GM21723 (cell line): Measurements from ENCODE around the gene PSTPIP1.

Source experiments
- ATAC-seq: cut with Tn5 transposase; IDR thresholded peaks from one replicate; pipeline ENCODE4 v1.9.1; 2021; ENCODE audit warnings: mild to moderate bottlenecking, moderate library complexity; ENCODE audit not compliant: unreplicated experiment

Gene PSTPIP1

DNA sequence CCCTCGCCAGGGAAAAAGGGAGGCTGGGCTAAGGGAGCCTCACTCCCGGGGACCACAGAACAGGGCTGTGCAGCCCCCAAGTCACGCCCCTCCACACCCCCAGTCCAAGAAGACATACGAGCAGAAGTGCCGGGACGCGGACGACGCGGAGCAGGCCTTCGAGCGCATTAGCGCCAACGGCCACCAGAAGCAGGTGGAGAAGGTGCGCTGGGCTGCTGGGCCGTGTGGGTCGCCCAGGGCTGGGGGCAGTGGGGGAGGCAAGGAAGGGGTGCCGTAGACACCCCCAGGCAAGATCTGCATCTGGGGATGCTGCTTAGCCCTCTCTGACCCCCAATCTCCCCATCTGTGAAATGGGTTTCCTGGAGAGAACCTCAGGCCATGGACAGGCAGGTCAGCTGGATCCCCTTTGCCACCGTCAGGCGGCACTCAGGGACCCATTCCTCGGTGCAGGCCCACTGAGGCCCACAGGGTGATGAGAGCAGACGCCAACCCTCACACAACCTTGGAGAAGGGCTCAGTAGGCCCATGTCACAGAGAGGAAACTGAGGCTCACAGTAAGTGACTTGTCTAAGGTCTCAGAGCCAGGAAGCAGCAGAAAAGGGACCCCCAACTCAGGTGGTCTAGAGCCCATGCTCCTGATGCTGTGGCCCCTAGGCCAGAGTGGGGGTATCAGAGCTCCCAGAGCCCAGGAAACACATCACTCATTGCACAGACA, 33.7 kb downstream of the PSTPIP1 start:
- ATAC-seq: no peak

DNA sequence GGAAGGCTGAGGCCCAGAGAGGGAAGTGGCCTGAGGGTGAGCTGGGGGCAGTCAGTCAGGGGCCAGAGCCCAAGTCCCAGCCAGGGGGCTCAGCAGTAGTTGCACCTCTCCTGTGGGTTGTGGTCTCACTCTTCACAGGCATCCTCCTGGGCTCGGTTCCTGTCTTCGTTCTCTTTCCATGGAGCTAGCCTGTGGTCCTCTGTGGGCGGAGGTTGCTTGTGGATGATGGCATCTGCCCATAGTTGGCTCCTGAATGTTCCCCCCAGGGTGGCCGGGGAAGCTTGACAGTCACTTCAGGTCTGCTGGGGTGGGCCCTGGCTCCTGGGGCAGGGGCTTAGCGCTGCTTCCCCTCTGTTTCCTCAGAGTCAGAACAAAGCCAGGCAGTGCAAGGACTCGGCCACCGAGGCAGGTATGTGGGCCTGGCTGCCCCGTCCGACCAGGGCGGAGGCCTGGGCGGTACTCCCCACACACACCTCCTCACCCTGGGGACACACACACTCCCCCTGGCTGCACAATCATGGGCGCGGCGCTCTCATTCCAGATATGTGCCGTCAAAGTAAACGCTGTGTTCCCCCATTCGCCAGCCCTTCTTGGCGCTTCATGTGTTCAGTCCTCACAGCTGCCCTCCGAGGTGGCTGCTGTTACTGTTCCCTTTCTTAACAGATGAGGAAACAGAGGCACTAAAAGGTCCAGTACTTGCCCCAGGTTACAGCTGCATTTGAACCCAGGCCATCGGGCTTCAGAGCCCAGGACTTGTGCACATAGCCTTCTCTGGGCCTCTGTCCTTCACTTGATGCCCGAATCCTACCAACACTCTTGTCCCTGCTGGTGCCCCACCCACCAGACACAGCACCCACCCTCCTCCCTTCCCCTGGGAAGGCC, 34.5 kb downstream of the PSTPIP1 start:
- no peak for ATAC-seq

DNA sequence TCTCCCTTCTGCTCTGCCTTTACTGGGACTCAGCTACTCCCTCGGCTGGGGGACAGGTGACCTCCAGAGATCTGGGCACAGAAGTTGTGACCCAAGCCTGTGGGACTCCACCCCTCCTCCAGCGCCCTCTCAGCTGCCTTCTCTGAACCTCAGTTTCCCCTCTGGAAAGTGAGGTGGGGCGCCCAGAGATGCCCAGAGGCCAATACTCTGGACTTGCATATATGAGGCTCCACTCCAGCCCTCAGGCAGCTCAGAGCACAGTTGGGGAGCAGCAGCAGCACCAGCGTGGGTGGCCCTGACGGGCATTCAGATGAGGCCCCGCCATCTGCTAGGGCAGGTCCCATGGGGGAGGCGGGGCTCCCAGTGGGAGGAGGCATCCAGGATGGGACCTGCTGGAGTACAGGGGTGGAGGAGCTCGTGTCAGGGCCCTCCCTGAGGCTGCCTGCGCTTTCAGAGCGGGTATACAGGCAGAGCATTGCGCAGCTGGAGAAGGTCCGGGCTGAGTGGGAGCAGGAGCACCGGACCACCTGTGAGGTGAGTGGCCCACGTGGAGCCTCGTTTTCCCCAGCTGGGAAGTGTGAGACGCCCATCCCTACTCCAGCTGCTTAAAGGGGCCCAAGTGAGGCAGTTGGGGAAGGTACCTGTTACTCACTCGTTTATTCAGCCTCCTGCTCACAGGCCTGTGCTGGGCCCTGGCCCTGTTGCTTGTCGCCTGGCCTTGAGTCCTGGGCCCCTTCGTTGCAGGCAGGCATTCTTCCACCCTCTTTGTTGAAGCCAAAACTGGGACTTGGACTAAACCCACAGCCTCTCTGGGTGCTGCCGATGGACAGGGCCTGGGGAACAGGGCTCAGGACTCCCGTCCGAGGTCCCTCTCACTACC, 35.4 kb downstream of the PSTPIP1 start:
- no peak for ATAC-seq

DNA sequence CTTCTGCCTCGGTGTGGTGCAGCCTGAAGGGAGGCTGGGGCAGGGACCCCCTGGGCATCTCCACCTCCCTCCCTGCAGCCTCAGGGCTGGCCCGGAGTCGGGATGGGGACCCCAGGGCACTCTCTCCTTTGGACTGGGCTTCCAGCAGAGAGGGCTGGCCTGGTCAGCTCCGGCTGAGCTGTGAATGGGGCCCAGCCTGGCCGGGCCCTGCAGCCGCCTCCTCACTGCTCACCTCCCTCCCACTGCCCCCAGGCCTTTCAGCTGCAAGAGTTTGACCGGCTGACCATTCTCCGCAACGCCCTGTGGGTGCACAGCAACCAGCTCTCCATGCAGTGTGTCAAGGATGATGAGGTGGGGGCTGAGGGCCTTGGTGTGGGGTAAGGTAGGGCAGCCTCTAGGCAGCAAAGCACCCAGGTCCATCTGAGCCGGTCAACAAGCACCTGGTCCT, 36.0 kb downstream of the PSTPIP1 start:
- no peak for ATAC-seq

DNA sequence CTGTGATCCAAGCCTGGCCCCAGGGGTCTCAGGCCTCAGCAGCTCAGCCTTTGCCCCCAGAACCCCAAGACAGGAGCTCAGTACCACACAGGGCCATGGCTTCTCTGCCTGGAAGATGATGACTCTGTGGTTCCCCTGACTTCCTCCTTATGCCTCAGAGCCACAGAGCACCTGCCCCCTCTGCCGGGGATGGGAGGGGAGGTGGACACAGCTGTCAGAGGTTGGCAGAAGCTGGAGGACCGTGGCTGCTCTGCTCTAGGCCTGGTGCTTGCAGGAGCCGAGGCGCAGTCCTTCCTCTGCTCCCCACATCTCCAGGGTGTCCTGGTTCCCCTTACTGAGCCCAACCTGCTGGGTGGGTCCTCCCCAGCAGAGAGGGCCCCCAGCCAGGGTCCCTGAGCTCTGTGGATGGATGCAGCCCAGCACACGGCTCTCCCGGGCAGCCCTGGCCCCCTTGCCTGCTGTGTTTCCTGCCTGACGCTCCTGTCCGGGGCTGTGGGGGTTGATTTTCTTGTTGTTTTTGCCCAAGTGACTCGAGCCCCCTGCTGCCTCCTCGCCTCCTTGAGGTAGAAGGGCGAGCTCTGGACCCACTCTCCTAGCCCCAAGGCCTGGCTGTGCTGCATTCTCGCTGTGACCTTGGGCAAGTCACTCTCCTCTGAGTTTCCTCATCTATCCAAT, 36.6 kb downstream of the PSTPIP1 start:
- ATAC-seq: no peak

DNA sequence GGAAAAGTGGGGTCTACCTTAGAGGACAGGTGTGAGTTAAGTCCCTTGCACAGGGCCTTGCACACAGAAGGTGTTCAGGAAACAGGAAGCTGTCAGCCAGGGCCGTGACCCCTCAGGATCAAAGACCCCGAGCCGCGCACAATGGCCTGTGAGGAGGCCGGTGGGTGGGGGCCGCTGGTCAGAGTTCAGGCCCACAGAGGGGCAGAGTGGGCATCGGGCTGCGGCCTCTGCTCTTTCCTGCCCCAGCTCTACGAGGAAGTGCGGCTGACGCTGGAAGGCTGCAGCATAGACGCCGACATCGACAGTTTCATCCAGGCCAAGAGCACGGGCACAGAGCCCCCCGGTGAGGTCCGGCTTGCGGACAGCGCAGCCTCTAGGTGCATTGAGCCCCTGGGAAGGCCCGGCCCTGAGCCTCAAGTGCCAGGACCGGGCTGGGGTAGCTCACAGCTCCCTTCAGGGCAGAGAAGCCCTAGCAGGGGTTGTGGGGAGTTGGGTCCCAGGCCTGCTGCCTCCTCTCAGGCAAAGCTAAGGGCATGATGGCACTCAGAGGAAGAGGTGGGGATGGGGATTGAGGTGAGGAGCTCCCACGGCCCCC, 37.2 kb downstream of the PSTPIP1 start:
- ATAC-seq: no peak

DNA sequence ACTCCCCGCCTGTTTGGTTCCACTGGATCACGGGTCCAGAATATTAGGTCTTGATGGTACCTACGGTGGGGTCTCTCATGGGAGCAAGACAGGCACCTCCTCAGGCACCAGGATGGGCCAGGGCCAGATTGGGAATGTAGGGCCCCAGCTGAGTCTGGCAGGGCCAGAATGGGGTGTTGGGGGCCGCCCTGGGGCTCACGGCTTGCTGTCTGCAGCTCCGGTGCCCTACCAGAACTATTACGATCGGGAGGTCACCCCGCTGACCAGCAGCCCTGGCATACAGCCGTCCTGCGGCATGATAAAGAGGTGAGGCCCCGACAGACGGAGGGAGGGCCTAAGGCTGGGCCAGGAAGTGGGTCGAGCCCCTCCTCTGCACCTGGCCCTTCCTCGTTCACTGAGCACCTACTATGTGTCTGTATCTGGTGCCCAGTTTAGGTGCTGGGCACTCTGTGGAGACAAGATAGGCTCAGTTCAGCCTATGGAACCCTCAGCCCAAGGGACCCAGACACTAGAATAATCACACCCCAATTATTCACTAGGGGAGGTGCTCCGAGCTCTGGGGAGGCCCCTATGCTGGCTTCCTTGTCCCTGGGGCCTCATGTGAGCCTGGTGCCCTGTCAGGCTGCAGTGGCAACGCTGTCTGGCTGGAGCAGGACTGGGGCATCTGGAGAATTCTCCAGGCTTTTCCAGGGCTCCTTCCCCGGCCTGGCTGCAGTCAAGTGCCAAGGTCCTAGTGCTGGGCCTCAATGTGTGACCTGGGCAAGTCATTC, 37.9 kb downstream of the PSTPIP1 start:
- ATAC-seq: no peak

DNA sequence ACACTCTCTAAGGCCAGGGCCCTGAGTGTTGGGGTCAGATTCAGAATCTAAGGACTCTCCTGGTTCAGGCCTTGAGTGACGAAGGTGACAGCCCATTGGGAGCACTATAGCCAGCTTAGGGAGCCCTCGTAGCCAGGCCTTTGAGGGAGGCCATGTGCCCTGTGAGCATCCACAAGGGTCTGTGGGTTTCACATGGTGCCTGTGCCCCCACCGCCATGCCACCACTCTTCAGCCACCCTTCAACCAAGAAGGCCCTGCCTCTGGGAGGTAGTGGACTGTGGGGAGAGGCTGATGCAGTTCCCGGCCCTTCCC, 38.4 kb downstream of the PSTPIP1 start:
- no peak for ATAC-seq

DNA sequence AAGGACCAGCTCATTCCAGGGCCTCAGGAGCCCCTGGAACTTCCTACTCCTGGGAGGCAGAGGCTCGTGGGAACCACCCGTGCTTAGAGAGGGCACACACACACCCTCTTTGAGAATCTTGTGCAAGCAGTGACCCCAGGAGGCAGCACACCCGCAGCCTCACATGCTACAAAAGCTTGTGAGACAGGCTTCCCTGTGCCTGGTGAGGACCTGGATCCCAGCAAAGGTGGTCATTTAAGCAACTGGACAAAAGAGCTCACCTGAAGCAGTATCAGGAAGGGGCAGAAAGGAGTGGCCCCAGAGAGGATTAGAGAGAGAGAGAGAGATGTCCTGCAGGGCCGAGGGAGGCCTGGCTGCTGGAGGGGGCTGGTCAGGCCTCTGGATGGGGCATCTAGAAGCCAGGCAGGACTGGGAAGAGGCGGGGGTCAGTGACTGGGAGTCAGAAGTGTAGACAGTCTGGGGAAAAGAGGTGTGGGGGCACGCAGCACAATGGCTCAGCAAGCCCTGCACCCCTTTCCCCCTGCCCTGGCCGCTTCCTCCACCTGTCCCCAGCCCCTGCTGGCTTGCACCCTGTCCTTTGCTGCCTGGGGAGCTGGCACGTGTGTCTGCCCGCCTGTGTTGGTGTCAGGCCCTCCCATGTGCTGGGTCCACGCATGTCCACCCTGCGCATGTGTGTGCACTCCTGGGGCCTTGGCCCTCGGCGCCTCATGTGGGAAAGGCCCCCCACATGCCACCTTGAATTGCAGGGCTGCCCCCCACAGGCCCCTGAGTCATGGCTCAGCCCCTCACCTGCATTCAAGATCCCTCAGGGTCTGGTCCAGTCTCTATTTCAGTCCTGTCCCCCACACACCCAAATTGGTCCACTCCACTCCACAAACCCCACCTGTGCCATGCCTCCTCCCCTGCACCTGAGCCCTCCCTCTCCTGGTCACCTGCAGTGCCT, 39.1 kb downstream of the PSTPIP1 start:
- no peak for ATAC-seq

DNA sequence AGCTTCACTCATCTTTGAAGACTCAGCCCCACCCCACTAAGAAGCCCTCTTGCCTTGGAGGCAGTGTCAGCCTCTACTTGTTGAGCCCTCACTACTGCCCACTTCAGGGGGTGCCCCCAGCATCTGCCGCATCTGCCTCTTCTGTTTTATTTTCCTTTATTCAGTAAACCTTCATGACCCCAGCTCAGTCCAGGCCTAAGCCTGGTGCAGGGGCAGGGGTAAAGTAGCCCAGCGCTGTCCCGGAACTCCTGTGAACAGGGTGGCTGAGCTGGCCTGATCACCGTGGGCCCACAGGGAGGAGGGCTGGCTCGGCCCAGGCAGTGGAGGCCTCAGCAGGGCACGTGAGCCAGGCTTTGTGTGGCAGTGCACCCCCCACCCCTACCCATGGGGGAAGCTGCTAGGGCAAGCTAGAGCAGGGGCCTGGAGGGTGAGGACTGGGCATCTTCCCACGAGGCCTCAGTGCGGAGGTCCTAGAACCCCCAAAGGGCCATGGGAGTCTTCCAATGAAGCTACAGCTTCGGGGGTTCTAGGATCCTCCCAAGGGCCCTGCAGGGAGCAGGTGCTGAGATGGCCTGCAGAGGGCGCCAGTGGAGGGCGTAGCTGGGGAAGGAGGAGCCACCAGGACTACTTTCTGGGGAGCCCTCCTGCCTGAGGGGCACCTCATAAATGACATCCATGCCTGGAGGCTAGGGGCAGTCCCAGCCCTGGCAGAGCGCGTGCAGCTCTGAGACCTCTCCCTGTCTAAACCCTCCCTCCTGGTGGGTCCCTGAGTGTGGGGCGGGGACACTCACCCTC, 40.0 kb downstream of the PSTPIP1 start:
- ATAC-seq: no peak

DNA sequence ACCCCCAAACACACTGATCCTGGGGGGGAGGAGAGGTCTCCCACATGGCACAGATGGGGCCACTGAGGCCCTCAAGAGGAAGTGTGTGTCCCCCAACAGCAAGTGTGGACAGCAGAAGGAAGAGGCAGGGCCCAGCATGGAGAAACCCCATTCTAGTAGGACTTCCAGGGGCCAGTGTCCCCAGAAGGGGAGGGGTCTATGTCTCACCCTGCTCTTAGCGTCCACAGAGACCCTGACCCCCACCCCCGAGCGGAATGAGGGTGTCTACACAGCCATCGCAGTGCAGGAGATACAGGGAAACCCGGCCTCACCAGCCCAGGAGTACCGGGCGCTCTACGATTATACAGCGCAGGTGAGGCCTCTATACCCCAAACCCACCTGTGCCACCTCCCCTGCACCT, 40.7 kb downstream of the PSTPIP1 start:
- ATAC-seq: no peak

DNA sequence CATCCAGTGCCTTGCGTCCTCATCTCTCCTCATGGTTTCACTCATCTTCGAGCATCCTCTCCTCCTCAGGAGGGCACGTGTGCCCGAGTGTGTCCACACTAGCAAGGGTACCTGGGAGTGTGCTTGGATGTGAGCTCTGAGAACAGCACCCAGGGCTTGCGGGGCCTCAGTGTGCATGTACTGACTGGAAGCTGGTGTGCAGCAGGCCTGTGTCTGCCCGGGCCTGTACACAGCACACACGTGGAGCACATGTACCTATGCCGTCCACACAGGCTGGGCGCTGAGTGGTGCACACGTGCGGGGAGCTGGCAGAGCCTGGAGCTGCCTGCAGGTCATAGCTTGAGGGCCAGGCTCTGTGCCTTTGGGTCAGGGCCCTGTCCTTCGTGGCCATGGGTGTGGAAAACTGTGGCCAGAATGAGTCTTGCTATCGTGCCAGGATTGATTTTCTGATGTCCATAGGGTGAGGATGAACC, 41.1 kb downstream of the PSTPIP1 start:
- no peak for ATAC-seq

DNA sequence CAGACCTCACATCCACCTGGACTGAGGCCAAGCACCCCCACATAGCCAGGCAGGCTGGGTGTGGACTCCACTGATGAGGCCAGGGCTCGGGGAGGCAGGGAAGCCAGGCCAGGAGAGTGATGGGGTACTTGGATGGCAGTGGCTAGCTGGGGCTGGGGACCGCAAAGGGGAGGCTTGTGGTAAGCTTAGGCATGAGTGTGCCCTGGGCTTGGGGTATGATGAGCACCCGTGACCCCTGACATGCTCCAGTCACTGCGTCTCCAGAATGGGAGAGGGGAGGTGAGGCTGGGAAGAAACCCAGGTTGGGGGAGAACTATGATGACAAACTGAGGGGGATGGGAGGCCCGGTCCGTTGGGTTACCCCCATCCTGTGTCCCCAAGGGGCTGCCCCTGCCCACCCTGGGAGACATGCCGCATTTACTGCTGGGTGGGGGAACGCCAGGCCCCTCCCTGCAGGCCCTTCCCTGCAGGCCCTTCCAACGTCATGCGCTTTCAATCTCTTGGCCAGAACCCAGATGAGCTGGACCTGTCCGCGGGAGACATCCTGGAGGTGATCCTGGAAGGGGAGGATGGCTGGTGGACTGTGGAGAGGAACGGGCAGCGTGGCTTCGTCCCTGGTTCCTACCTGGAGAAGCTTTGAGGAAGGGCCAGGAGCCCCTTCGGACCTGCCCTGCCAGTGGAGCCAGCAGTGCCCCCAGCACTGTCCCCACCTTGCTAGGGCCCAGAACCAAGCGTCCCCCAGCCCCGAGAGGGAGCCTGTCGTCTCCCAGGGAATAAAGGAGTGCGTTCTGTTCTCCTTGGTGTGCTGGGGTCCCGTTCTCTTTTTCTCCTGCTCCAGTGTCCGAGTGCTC, 41.8 kb downstream of the PSTPIP1 start:
- ATAC-seq: no peak

DNA sequence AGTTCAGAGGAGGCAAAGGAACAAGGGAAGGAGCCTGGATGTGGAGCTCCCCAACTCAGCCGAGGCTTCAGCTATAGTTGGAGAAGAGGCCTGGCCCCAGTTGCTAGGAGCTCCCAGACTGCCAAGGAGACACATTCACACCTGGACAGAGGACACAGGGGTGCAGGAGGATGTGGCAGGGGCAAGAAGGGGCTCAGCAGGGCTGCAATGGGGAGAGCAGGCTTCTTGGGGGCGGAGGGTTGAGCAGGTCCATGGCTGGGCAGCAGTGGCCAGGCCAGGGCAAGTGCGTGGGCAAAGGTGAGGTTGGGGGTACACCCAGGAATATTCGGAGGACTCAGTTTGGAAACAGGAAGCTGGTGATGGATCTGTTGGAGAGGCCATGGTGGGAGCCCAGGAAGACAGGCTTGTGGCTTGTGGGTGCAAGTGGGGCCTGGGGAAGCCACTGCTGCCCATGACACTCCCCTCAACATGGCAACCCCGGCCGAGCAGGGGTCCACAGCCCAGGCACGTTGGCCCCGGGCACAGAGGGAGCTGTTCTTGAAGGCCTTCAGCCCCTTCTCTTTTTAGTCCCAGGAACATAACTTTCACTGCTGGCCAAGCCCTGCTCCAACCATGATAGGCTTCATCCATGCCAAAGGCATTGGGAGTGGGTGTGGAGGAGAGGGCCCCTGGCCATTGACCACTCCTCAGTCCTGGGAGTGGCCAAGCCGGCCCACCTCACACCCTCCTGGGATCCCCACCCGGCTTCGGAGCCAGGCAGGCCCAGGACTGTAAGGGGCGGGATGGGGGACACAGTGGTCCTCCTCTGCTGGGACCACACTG, 42.7 kb downstream of the PSTPIP1 start:
- ATAC-seq: no peak

DNA sequence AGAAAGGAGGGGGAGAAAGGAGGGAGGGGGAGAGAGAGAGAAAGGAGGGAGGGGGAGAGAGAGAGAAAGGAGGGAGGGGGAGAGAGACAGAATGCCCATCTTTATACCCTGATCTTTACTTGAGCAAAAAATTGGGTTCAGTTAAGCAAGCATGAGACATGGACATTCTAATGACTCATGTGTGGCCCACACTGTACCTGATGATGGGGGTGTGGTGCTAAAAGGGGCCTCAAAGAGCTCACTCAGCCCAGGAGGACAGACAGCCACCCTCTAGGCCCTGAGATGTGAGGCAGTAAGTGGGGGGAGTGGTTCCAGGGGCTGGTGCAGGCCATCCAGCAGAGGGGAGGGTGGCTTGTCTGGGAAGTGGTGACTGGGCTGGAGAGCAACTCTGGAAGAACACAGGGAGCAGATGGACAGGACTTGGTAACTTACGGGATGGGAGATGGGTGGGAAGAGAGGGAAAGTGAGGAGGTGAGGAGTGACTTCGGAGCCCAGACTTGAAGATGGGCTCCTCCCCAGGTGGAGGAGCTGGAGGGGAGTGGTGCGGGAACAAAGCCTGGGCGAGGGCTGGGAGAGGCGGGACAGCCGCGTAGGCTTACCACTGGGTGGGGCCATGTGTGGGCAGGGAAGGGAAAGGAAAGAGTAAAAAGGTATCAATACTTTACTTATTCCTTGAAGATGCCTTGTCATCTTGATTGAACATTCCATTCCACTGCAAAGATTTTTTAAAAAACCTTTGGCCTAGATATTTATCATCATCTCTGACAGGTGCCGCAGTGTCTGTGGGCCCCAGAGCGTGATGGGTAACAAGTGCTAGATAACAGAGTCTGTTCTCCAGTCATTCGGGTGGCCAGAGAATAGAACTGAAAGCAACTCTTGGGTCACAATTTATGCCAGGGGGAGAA, 43.6 kb downstream of the PSTPIP1 start:
- ATAC-seq: no peak
